Activated naive CD8-positive, alpha-beta T cell treated with anti-CD3 and anti-CD28 coated beads, Interleukin-2, amount 10 ng/mL, durations not matched to agents 7 days and 5 days (primary cell): Measurements from ENCODE around the gene CCZ1B. TPM values are rescaled to one million over a fixed set of nuclear protein-coding genes. Genes with fewer than 3 reads are reported as not detected.
"Not testable (repeated sequence)": the region's sequence is repeated elsewhere in the genome, so short reads cannot be mapped to it uniquely, and the experiment has no call there.

ENCODE experiments used
- ATAC-seq: fragments of 150-1000 bp; cut with Tn5 transposase; one replicate; pipeline ENCODE4 v1.10.0; 2021; ENCODE audit warnings: low read depth, moderate library complexity
- POLR2A ChIA-PET: fragments of 350-600 bp; sonication (Branson Sonifier 250); formaldehyde crosslinking; loops from one replicate; lab custom pipeline; 2021; ENCODE audit warnings: antibody characterized with exemption; lab: Charles Lee
- DNase-seq: peaks from one replicate; pipeline ENCODE4 v3.0.0; 2021
- H3K27ac Mint-ChIP-seq: one replicate; pipeline ENCODE4 v1.8.0; 2022; ENCODE audit warnings: mild to moderate bottlenecking, mixed read lengths
- H3K27me3 Mint-ChIP-seq: one replicate; pipeline ENCODE4 v1.8.0; 2022; ENCODE audit warnings: mild to moderate bottlenecking, moderate library complexity, mixed read lengths
- H3K36me3 Mint-ChIP-seq: one replicate; pipeline ENCODE4 v1.8.0; 2021; ENCODE audit warnings: mild to moderate bottlenecking, mixed read lengths
- H3K4me1 Mint-ChIP-seq: one replicate; pipeline ENCODE4 v1.8.0; 2021; ENCODE audit warnings: mixed read lengths
- H3K4me3 Mint-ChIP-seq: one replicate; pipeline ENCODE4 v1.8.0; 2022; ENCODE audit warnings: mild to moderate bottlenecking, moderate library complexity, mixed read lengths
- H3K9me3 Mint-ChIP-seq: one replicate; pipeline ENCODE4 v1.8.0; 2021; ENCODE audit warnings: mixed read lengths
- total RNA-seq, 2 experiments: library from RNA; stranded (reverse); gene quantifications; one replicate each; pipeline ENCODE4 v1.2.3, GENCODE V29; 2021

Gene CCZ1B
- total RNA-seq, 2 experiments from 2014 or later = 64.0 to 87.4 TPM

DNA sequence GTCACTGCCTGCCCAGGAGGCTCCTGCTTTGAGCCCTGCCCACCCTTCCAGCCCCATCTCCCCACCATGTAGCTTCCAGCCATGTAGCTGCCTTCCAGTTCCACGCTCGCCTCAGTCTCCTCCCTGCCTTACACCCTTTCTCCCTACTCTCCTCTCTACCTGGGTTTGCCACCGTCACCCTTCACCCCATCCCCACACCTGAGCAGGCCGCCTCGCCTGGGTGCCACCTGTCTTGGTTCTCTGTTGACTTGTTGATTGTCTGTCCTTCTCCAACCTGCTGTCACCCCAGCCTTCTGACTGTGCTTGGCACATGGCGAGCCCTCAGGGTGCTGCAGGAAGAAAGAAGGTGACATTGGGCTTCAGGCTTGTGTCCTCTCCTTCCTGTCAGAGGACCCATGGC, 75.9 kb downstream of the CCZ1B start:
- H3K27ac Mint-ChIP-seq, DNase-seq, H3K9me3 Mint-ChIP-seq, POLR2A ChIA-PET, H3K27me3 Mint-ChIP-seq, H3K36me3 Mint-ChIP-seq, H3K4me3 Mint-ChIP-seq, H3K4me1 Mint-ChIP-seq, ATAC-seq: not testable (repeated sequence)

- DNase-seq, POLR2A ChIA-PET, H3K9me3 Mint-ChIP-seq: not testable (repeated sequence)
Observed at GRCh38 chr7:6749335-6749734, 76.7 kb downstream of the CCZ1B start.

More at GRCh38 chr7:6749335-6749734, 76.7 kb downstream of the CCZ1B start:
- H3K4me3 Mint-ChIP-seq, H3K27me3 Mint-ChIP-seq, H3K36me3 Mint-ChIP-seq, H3K4me1 Mint-ChIP-seq, ATAC-seq, H3K27ac Mint-ChIP-seq: not testable (repeated sequence)

Other genes with a start within 250 kb of the CCZ1B start
- gene ZDHHC4, start 248.8 kb downstream of the CCZ1B start, total RNA-seq = 10 to 100 TPM; 38.2 to 44.6 TPM
- 10 to 100 TPM; 42.8 to 47.3 TPM for gene INTS15, start 236.3 kb downstream of the CCZ1B start, total RNA-seq
- 1 to 10 TPM; 4.7 to 4.9 TPM for gene ZNF853, start 210.7 kb downstream of the CCZ1B start, total RNA-seq
- 10 to 100 TPM; 42.6 to 43.7 TPM for gene ZNF316, start 189.0 kb downstream of the CCZ1B start, total RNA-seq
- gene ZNF12, start 119.3 kb downstream of the CCZ1B start, total RNA-seq = 10 to 100 TPM; 32.4 to 34.6 TPM
- 1 to 10 TPM in 1 of 2 experiments, under 1 TPM in 1; 0.14 to 1.0 TPM for gene RSPH10B2, start 72.2 kb downstream of the CCZ1B start, total RNA-seq